ENCODE data around the gene ZBTB44.
"Not testable (repeated sequence)": the region's sequence is repeated elsewhere in the genome, so short reads cannot be mapped to it uniquely, and the experiment has no call there.

ZBTB44 gene

GRCh38 chr11:130194241-130195023 is 120.3 kb downstream of the ZBTB44 start:
- no peak for DNase-seq

GRCh38 chr11:130193551-130193950 is 121.2 kb downstream of the ZBTB44 start:
- DNase-seq: not testable (repeated sequence)

GRCh38 chr11:130192845-130193267 is 121.9 kb downstream of the ZBTB44 start:
- no peak for DNase-seq

- no peak for DNase-seq
Observed at GRCh38 chr11:130191896-130192295, 122.8 kb downstream of the ZBTB44 start.

- no peak for DNase-seq
Observed at GRCh38 chr11:130190371-130190881, 124.3 kb downstream of the ZBTB44 start.

- no peak for DNase-seq
Observed at GRCh38 chr11:130189492-130190210, 125.1 kb downstream of the ZBTB44 start.

GRCh38 chr11:130188585-130189347 is 126.0 kb downstream of the ZBTB44 start:
- no peak for DNase-seq

- no peak for DNase-seq
Observed at GRCh38 chr11:130188047-130188446, 126.7 kb downstream of the ZBTB44 start.

- no peak for DNase-seq
Observed at GRCh38 chr11:130187096-130187495, 127.6 kb downstream of the ZBTB44 start.

- DNase-seq: no peak
Observed at GRCh38 chr11:130183878-130184610, 130.7 kb downstream of the ZBTB44 start.

- DNase-seq: no peak
Observed at GRCh38 chr11:130181295-130182272, 133.1 kb downstream of the ZBTB44 start.

GRCh38 chr11:130180896-130181294 is 133.8 kb downstream of the ZBTB44 start:
- no peak for DNase-seq

GRCh38 chr11:130180491-130180890 is 134.2 kb downstream of the ZBTB44 start:
- no peak for DNase-seq

- no peak for DNase-seq
Observed at GRCh38 chr11:130179396-130180306, 135.1 kb downstream of the ZBTB44 start.

- DNase-seq: no peak
Observed at GRCh38 chr11:130178441-130179339, 136.0 kb downstream of the ZBTB44 start.

- DNase-seq: no peak
Observed at GRCh38 chr11:130177782-130178181, 136.9 kb downstream of the ZBTB44 start.
